Stimulated activated CD4-positive, alpha-beta T cell treated with anti-CD3 and anti-CD28 coated beads, Interleukin-2, amount 100 ng/mL, for 24 hours (primary cell): ENCODE data around the gene DCAF6.
"Not testable (repeated sequence)": the region's sequence is repeated elsewhere in the genome, so short reads cannot be mapped to it uniquely, and the experiment has no call there.

Experiments used
- DNase-seq, 2 donors: peaks; one replicate each; pipeline ENCODE4 v3.0.0-alpha.2; 2020

DCAF6 gene

DNA sequence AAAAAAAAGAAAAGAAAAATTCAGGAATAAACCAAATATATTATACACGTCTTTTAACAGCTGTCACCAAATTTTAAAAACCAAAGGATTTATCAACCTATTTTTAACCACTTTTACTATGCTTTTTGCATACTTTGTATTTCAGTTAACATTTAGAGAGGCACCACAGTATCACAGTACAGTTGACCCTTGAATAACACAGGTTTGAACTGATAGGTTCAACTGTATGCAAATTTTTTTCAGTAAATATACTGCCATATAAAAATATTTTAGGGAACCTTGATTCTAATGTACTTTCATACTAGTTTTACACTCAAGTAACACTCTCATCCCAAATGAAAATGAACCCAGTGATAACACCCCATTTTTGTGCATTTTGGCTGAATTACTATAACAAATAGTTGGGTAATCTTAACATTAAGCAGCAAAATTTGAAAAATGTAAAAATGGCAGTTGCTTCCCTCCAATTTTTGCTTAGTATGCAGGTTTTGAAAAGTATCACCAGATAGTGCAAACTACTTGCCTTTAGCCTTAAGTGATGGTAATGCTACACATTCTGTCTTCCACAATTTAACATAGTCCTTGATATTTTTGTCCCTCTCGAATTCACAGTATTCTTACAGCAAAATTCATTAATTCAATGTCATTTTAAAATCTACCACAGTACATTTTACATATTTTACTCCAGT, 11.8 kb upstream of the DCAF6 start:
- no peak for DNase-seq

DNA sequence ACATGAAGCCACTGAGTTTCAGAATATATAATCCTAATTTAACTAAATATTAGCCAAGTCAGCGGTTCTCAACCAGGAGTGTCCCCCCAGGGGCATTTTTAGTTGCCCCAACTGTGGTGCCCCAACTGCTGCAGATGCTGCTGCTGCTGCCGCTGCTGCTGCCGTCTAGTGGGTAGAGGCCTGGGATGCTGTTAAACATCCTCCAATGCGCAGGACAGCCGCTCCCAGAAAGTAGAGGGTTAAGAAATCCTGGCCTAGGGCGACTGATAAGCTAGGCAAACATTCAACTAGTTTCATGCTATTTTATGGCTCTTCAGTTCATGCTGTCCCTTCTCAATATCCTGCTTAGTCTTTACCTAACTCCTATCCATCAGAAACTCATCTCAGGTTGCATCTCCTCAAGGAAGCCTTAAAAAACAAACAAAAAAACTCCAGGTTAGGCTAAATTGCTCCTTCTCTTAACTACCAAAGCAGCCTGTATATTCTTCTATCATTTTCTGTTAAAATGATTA, 9.9 kb upstream of the DCAF6 start:
- no peak for DNase-seq

- no peak for DNase-seq
Observed at GRCh38 chr1:167927046-167927754, 9.3 kb upstream of the DCAF6 start.

DNA sequence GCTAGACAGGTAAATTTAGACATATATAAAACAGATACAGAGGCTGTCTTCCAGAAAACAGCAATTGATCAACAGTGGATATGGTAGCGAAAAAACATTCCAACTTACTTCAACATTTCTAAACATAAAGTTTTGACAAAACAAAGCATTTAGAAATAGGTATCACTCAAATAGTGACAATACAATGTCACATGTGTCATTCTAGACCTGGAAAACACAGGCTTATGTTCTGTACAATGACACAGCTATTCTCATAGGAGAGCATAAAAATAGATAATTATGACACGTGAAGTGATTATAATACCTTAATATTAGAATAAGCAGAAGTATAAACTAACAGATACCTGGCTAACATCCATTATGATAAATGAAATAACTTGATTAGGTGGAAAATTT, 8.0 kb upstream of the DCAF6 start:
- no peak for DNase-seq

- not testable (repeated sequence) for DNase-seq
Observed at GRCh38 chr1:167928919-167929318, 7.6 kb upstream of the DCAF6 start.

- no peak for DNase-seq
Observed at GRCh38 chr1:167929725-167930124, 6.8 kb upstream of the DCAF6 start.

DNA sequence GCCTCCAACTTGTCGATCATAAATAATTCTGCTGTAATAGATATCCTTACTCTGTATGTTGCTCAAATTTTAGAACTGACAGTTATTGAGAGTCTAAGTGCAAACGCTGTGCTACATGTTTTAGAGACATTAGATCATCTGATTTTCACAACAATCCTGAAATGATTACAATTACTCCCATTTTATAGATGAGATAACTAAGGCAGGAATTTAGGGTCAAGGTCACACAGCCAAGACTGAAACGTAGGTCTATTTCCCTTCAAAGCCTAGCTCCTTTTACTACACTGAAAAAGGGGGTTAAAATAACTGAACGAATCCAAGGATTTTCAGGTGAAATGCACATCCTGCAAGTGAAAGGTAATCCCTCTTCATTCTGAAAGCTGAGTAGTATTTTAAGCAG, 2.7 kb upstream of the DCAF6 start:
- DNase-seq, result no peak

GRCh38 chr1:167934426-167935215, 1.9 kb upstream of the DCAF6 start:
- no peak for DNase-seq

- DNase-seq, result peak; percentile 28 to 40
Observed at GRCh38 chr1:167935216-167936067, 1.0 kb upstream of the DCAF6 start.

DNA sequence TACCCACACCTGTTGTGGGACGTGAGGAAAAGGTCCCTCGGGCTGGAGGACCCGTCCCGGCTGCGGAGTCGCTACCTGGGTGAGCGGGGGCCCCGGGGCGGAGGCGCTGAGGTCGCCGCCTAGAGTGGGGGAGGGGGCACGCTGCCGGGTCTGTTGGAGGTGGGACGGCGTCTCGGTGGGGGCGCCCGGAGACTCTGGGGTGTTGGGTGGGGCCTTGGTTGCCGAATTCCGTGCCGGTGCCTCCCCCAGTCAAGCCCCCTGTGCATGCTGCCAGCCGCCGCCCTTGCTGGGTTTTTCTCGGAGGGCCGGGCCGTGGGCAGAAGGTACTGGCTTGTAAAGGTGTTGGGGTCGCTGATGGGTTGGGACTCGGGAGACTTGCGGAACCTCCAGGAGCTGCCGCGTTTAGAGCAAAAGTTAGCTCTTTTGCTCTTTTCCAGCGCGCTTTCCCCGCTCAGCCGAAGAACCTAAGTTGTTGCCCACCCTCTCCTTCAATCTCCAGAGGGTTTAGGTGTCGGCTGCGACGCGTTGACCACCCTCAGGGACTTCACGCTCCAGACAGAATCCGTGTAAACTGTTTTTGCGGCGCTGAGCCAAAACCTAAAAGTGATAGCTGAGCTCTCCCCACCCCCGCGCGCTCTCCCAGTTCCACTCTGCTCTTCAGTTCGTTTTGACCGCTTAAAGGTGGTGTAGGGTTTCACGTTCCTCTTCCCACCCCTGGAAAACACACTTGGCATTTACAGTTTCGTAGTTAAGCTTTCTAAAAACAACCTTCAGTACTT, 636 bp downstream of the DCAF6 start, which contains the start of gene MPC2:
MPC2 (minus strand) TSS at position 143 of the 779 bp plus-strand sequence. CDS start 1,231 bp downstream, outside the sequence.
- peak; percentile 67 to 71 for DNase-seq

- DNase-seq, result no peak
Observed at GRCh38 chr1:167937709-167938010, 1.2 kb downstream of the DCAF6 start.

- DNase-seq, result no peak
Observed at GRCh38 chr1:167938080-167938636, 1.7 kb downstream of the DCAF6 start.

GRCh38 chr1:167940264-167940663, 3.8 kb downstream of the DCAF6 start:
- no peak for DNase-seq

DNA sequence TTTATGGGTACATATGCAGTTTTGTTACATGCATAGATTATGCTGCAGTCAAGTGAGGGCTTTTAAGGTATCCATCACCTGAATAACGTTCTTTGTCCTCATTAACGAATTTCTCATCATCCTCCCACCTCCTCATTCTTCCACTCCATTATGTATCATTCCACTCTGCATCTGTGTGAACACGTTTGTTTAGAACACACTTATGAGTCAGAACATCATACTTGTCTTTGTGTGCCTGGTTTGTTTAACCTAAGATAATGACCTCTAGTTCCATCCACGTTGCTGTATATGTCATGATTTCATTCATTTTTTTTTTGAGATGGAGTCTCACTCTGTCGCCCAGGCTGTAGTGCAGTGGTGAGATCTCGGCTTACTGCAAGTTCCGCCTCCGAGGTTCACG, 7.1 kb downstream of the DCAF6 start:
- no peak for DNase-seq

- DNase-seq, result no peak
Observed at GRCh38 chr1:167947733-167948132, 11.2 kb downstream of the DCAF6 start.

DNA sequence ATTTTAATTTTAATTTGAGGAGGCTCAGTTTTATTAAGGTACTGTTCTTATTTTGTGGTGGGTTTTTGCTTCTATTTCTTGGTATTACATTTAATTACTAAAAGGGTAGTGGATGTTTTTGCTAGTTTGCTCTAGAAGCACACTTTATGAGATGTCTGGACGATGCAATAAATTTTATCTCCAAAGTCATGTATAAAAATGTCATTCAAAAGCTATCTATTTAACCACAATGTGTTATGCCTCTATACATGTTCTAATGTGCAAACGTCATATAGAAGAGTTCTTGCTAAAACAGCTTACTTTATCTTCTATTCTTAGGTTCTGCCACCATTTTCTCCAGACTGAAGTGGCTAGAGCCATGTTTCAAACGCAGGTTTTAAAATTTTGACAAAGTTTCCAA, 13.3 kb downstream of the DCAF6 start:
- no peak for DNase-seq

DNA sequence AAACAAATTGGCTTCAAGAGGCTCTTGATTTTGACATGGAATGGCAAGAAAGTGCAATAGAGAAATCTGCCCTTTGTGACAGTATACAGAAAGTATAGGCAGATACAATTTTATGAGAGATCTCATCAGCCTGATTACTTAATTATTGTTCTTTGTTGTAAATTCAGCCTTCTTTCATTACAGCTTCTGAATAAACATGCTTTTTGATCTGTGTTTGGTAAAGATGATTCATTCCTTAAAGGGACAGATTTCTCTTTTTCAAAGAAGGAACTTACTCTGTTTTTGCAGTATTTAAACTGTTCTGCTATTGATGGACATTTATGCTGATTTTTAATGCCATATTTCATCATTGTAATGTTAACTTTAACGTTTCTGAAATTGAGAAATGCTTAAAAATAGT, 14.1 kb downstream of the DCAF6 start:
- DNase-seq, result no peak

GRCh38 chr1:167955915-167956314, 19.4 kb downstream of the DCAF6 start:
- no peak for DNase-seq

GRCh38 chr1:167957710-167958109, 21.2 kb downstream of the DCAF6 start:
- DNase-seq, result no peak

- DNase-seq, result no peak
Observed at GRCh38 chr1:167964646-167965045, 28.2 kb downstream of the DCAF6 start.

DNA sequence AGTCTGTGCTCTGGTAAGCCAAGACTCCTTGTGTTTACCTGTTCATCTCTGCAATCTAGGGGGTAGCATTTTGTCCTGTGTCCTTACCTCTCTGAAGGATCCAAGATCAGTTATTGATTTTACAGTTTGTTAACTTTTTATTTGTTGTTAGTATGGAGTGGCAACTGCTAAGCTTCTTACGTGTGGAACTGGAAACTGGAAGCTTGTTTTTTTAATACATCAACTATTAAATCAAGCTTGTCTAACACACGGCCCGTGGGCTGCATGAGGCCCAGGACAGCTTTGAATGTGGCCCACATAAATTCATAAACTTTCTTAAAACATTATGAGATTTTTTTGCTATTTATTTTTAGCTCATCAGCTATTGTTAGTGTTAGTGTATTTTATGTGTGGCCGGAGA, 29.6 kb downstream of the DCAF6 start:
- DNase-seq, result no peak

- no peak for DNase-seq
Observed at GRCh38 chr1:167968569-167968968, 32.1 kb downstream of the DCAF6 start.
